CD14-positive monocyte (primary cell): ENCODE results near the gene HS3ST6. TPM values are rescaled to one million over a fixed set of nuclear protein-coding genes. Genes with fewer than 3 reads are reported as not detected.

Experiments used
- DNase-seq, 3 donors: peaks; one replicate each; pipeline ENCODE4 v3.0.0-alpha.2; 2011 to 2022
- H2AFZ ChIP-seq: 2 replicates; pipeline ENCODE4 v1.6.0; 2012; ENCODE audit warnings: mild to moderate bottlenecking, low read depth, low read length, inconsistent platforms; ENCODE audit not compliant: insufficient read depth, poor library complexity, severe bottlenecking
- H3K27ac ChIP-seq, 2 donors: 1 replicate in 1 of 2; 2 replicates in 1 of 2; pipeline ENCODE4 v1.5.1; 2012 to 2013; ENCODE audit warnings: low read length in 2 of 2, control low read depth in 1 of 2, inconsistent platforms in 1 of 2, low read depth in 1 of 2, mild to moderate bottlenecking in 1 of 2
- H3K27me3 ChIP-seq, 2 donors: one replicate each; pipeline versions ENCODE4 v1.6.0 to v1.6.1; 2011 to 2013; ENCODE audit warnings: low read length in 2 of 2; ENCODE audit not compliant: control insufficient read depth in 2 of 2, insufficient read depth in 2 of 2
- H3K36me3 ChIP-seq, 2 donors: replicated peaks in 1 of 2; 1 replicate in 1 of 2; 2 replicates in 1 of 2; pipeline versions ENCODE4 v1.5.1 to v1.6.1; 2012 to 2013; ENCODE audit warnings: low read length in 2 of 2, control low read depth in 1 of 2, inconsistent platforms in 1 of 2, mild to moderate bottlenecking in 1 of 2; ENCODE audit not compliant: insufficient read depth in 2 of 2, control insufficient read depth in 1 of 2
- H3K4me1 ChIP-seq, 2 donors: 1 replicate in 1 of 2; 2 replicates in 1 of 2; pipeline versions ENCODE4 v1.5.1 to v1.6.1; 2012 to 2013; ENCODE audit warnings: low read length in 2 of 2, control low read depth in 1 of 2, inconsistent platforms in 1 of 2, mild to moderate bottlenecking in 1 of 2, moderate library complexity in 1 of 2; ENCODE audit not compliant: insufficient read depth in 2 of 2, control insufficient read depth in 1 of 2
- H3K4me2 ChIP-seq: replicated peaks from 2 replicates; pipeline ENCODE3; 2012; ENCODE audit warnings: low read length, moderate library complexity, mild to moderate bottlenecking; ENCODE audit not compliant: poor library complexity, severe bottlenecking; ENCODE audit errors: extremely low read depth
- H3K4me3 ChIP-seq, 3 experiments: fragments of 200-600 bp in 1 of 3; sonication (generic) in 1 of 3; replicated peaks in 1 of 3; 1 replicate in 2 of 3; 2 replicates in 1 of 3; pipeline ENCODE4 v1.5.1; 2011 to 2013; ENCODE audit warnings: low read length in 3 of 3, mild to moderate bottlenecking in 3 of 3, control low read depth in 2 of 3, low read depth in 2 of 3, inconsistent platforms in 1 of 3, moderate library complexity in 1 of 3
- H3K79me2 ChIP-seq: 2 replicates; pipeline ENCODE4 v1.6.0; 2012; ENCODE audit warnings: mild to moderate bottlenecking, control low read depth, inconsistent platforms, low read length, moderate library complexity; ENCODE audit not compliant: insufficient read depth
- H3K9ac ChIP-seq: 2 replicates; pipeline ENCODE4 v1.6.0; 2017; ENCODE audit warnings: low read length, mild to moderate bottlenecking; ENCODE audit not compliant: insufficient read depth, poor library complexity, severe bottlenecking
- H3K9me3 ChIP-seq, 2 donors: replicated peaks in 1 of 2; 1 replicate in 1 of 2; 2 replicates in 1 of 2; pipeline versions ENCODE4 v1.5.1 to v1.6.1; 2012 to 2013; ENCODE audit warnings: low read length in 2 of 2, control low read depth in 1 of 2; ENCODE audit not compliant: control insufficient read depth in 1 of 2, insufficient read depth in 1 of 2
- H4K20me1 ChIP-seq: 2 replicates; pipeline ENCODE4 v1.6.0; 2012; ENCODE audit warnings: mild to moderate bottlenecking, low read length, control low read depth, moderate library complexity; ENCODE audit not compliant: insufficient read depth
- H3K27ac Mint-ChIP-seq, 7 donors: one replicate each; pipeline ENCODE4 v1.8.0; 2020; ENCODE audit warnings: mild to moderate bottlenecking in 7 of 7, mixed read lengths in 7 of 7, moderate library complexity in 6 of 7, inconsistent platforms in 2 of 7
- H3K27me3 Mint-ChIP-seq, 3 donors: one replicate each; pipeline ENCODE4 v1.8.0; 2021 to 2022; ENCODE audit warnings: low read depth in 3 of 3, mild to moderate bottlenecking in 3 of 3, mixed read lengths in 3 of 3, moderate library complexity in 3 of 3, inconsistent platforms in 1 of 3
- H3K36me3 Mint-ChIP-seq, 2 donors: one replicate each; pipeline ENCODE4 v1.8.0; 2020; ENCODE audit warnings: mixed read lengths in 2 of 2, inconsistent platforms in 1 of 2, mild to moderate bottlenecking in 1 of 2
- H3K4me1 Mint-ChIP-seq: one replicate; pipeline ENCODE4 v1.8.0; 2020; ENCODE audit warnings: mild to moderate bottlenecking, mixed read lengths
- H3K4me3 Mint-ChIP-seq, 2 donors: one replicate each; pipeline ENCODE4 v1.8.0; 2020; ENCODE audit warnings: mild to moderate bottlenecking in 2 of 2, mixed read lengths in 2 of 2, moderate library complexity in 1 of 2
- H3K9me3 Mint-ChIP-seq, 7 donors: one replicate each; pipeline ENCODE4 v1.8.0; 2020 to 2022; ENCODE audit warnings: mixed read lengths in 7 of 7, mild to moderate bottlenecking in 6 of 7, moderate library complexity in 6 of 7, inconsistent platforms in 2 of 7
- WGBS: methylation state at CpG from one replicate; pipeline ENCODE4 v1.1.5; 2013; ENCODE audit warnings: missing lambda C conversion rate; ENCODE audit not compliant: insufficient coverage; 5-methylcytosine and 5-hydroxymethylcytosine counted together
- intact Hi-C, 2 donors: fragments of 100-400 bp; cut with micrococcal nuclease; formaldehyde crosslinking; loops; one replicate each; pipeline versions ENCODE4 v1.15.0 to v1.15.1; 2023
- polyA plus RNA-seq, 3 donors: library from polyadenylated mRNA; depleted of rRNA in 1 of 3; unstranded in 2 of 3; stranded (reverse) in 1 of 3; fragments of 300-500 nt in 2 of 3; fragments of >200 nt in 1 of 3; fragmentation: Illumina TruSeq in 2 of 3; gene quantifications; 1 replicate in 2 of 3; 2 replicates in 1 of 3; pipeline ENCODE4 v1.2.3, GENCODE V29; 2012 to 2021
- TF ChIP-seq, protein P1 (sequence below): fragments of 200-600 bp; IDR thresholded peaks from one replicate; pipeline ENCODE4 v1.8.0; 2022; ENCODE audit warnings: antibody characterized with exemption, mild to moderate bottlenecking

The HS3ST6 gene
- polyA plus RNA-seq, 3 donors = not detected

DNA sequence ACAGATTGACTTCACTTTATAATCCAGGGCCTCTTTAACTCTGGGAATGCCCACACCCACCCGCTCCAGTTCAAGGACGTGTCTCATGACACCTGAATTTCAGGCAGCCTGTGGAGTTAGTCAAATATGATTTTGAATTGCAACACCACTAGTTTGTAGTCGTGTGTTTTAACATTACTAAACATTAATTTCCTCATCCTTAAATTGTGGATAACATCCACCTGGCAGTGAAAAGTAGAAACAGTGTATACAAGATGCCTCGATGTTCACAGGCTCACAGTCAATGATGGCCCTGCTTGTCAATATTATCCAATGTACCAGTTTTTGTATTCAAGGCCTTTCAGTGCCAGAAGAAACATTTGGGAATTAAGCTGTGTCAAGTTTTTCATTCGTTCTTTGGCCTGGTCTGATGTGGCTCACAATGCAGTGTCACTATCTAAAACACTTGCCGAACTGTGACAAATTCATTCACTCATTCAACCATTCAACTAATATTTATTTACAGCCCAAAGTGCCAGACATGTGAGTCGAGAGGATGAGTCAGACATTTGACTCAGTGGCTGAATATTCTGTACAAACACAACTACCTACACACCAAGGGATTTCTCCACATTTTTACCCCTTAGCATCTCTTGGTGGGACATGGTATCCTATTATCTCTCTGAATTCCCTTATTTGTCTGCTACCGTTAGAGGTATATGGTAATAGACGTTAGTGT lies 47.7 kb downstream of the HS3ST6 start:
- Mint-ChIP-seq H3K36me3 (peaks cover 0 to 2% of the 10 kb centered on the region in 2 donors), H3K4me3 (no peak overlapping the region), H3K27me3 (peaks cover 28 to 41% (median 40%) of the 10 kb centered on the region in 3 donors), H3K9me3 (peaks cover 4 to 12% (median 7%) of the 10 kb centered on the region in 7 donors), H3K27ac (no peak overlapping the region), H3K4me1 (peaks cover 7% of the 10 kb centered on the region)
- Histone ChIP-seq H3K79me2 (no peaks in the 10 kb centered on the region), H3K4me2 (no peak overlapping the region), H3K9ac (no peak overlapping the region), H3K36me3 (no peaks in the 10 kb centered on the region), H3K27me3 (peaks cover 15 to 35% of the 10 kb centered on the region in 2 donors), H3K4me3 (no peak overlapping the region), H3K4me1 (peaks cover 0 to 8% of the 10 kb centered on the region in 2 donors), H3K27ac (no peak overlapping the region), H2AFZ (no peak overlapping the region), H4K20me1 (no peaks in the 10 kb centered on the region), H3K9me3 (peaks cover 4 to 8% of the 10 kb centered on the region in 2 donors)
- TF ChIP-seq, protein P1, sequence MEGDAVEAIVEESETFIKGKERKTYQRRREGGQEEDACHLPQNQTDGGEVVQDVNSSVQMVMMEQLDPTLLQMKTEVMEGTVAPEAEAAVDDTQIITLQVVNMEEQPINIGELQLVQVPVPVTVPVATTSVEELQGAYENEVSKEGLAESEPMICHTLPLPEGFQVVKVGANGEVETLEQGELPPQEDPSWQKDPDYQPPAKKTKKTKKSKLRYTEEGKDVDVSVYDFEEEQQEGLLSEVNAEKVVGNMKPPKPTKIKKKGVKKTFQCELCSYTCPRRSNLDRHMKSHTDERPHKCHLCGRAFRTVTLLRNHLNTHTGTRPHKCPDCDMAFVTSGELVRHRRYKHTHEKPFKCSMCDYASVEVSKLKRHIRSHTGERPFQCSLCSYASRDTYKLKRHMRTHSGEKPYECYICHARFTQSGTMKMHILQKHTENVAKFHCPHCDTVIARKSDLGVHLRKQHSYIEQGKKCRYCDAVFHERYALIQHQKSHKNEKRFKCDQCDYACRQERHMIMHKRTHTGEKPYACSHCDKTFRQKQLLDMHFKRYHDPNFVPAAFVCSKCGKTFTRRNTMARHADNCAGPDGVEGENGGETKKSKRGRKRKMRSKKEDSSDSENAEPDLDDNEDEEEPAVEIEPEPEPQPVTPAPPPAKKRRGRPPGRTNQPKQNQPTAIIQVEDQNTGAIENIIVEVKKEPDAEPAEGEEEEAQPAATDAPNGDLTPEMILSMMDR = no peak
- DNase-seq = no peak
- intact Hi-C loops = no loop called here
- WGBS = 76% methylated on average over 4 of the region's 9 CpGs

DNA sequence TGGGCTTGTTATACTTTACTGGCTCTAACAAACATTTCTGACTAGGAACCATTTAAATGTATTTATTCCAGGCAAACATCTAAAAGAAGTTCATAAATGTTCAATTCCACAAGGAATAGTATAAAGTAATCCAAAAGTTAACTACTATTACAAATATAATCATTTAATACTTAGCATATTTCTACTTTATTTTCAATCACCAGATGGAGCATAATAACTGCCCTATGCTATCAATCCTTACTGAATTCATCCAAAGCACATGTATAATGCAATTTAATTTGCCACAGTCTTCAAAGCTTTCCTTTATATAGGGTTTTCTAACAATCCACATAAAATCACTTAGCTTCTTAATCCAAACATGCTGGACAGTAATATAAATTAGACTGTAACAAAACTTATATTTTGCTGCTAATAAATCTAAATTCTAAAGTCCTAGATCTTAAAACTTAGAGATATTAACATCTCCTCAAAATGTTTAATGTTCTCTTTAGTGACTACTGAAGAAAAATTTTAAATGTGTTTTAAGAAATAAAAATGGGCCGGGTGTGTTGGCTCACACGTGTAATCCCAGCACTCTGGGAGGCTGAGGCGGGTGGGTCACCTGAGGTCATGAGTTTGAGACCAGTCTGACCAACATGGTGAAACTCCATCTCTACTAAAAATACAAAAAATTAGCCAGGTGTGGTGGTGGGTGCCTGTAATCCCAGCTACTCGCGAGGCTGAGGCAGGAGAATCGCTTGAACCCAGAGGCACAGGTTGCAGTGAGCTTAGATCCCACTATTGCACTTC lies 52.1 kb downstream of the HS3ST6 start:
- WGBS = no CpG with 5 or more reads among the region's 6 CpGs
- H3K9ac ChIP-seq = no peak overlapping the region

More for the DNA sequence above, 52.1 kb downstream of the HS3ST6 start:
- peaks cover 0 to 4% (median 0%) of the 10 kb centered on the region in 7 donors for H3K9me3 Mint-ChIP-seq
- Histone ChIP-seq H3K27ac (no peak overlapping the region), H3K79me2 (no peaks in the 10 kb centered on the region), H3K27me3 (peaks cover 8 to 21% of the 10 kb centered on the region in 2 donors), H4K20me1 (no peaks in the 10 kb centered on the region), H3K4me1 (no peaks in the 10 kb centered on the region), H3K4me2 (no peak overlapping the region), H3K36me3 (no peaks in the 10 kb centered on the region), H2AFZ (no peak overlapping the region), H3K9me3 (no peaks in the 10 kb centered on the region), H3K4me3 (no peak overlapping the region)
- TF ChIP-seq, protein P1 = no peak
- H3K4me1 Mint-ChIP-seq = no peaks in the 10 kb centered on the region
- no peaks in the 10 kb centered on the region for H3K36me3 Mint-ChIP-seq
- intact Hi-C loops = loop anchor here in 1 of 2 donors (2.0 kb wide), 1 partner anchor 63 kb away; no protein-coding TSS in a partner anchor
- DNase-seq = no peak
- no peak overlapping the region for H3K27ac Mint-ChIP-seq
- peaks cover 21 to 33% (median 30%) of the 10 kb centered on the region in 3 donors for H3K27me3 Mint-ChIP-seq
- peak overlapping the region in 1 of 2 donors; percentile 35 for H3K4me3 Mint-ChIP-seq
